HG03460 (cell line): ENCODE results near the gene SH2B2.
"Not testable (repeated sequence)": the region's sequence is repeated elsewhere in the genome, so short reads cannot be mapped to it uniquely, and the experiment has no call there.

Experiments used
- ATAC-seq: cut with Tn5 transposase; IDR thresholded peaks from one replicate; pipeline ENCODE4 v1.9.1; 2021; ENCODE audit not compliant: unreplicated experiment

Gene SH2B2

GRCh38 chr7:102303669-102304422 is 17.2 kb downstream of the SH2B2 start:
- ATAC-seq: no peak

- ATAC-seq: no peak
Measured at GRCh38 chr7:102304668-102305067, 18.0 kb downstream of the SH2B2 start.

GRCh38 chr7:102305414-102306268 is 19.0 kb downstream of the SH2B2 start:
- ATAC-seq: peak; percentile 35

- ATAC-seq: peak; percentile 74
Measured at GRCh38 chr7:102306916-102307677, 20.4 kb downstream of the SH2B2 start.

- no peak for ATAC-seq
Measured at GRCh38 chr7:102310414-102310815, 23.7 kb downstream of the SH2B2 start.

- ATAC-seq: no peak
Measured at GRCh38 chr7:102312317-102312716, 25.6 kb downstream of the SH2B2 start.

GRCh38 chr7:102313997-102314780 is 27.5 kb downstream of the SH2B2 start:
- ATAC-seq: no peak

GRCh38 chr7:102317231-102318059 is 30.8 kb downstream of the SH2B2 start:
- no peak for ATAC-seq

GRCh38 chr7:102318482-102318971 is 31.9 kb downstream of the SH2B2 start:
- ATAC-seq: no peak

- ATAC-seq: no peak
Measured at GRCh38 chr7:102319671-102320070, 33.0 kb downstream of the SH2B2 start.

GRCh38 chr7:102320181-102320580 is 33.5 kb downstream of the SH2B2 start:
- no peak for ATAC-seq

GRCh38 chr7:102320601-102321350 is 34.1 kb downstream of the SH2B2 start:
- ATAC-seq: no peak

- no peak for ATAC-seq
Measured at GRCh38 chr7:102321351-102322201, 34.9 kb downstream of the SH2B2 start.

GRCh38 chr7:102322202-102322715 is 35.6 kb downstream of the SH2B2 start:
- no peak for ATAC-seq

GRCh38 chr7:102323914-102324195 is 37.2 kb downstream of the SH2B2 start:
- no peak for ATAC-seq

- ATAC-seq: not testable (repeated sequence)
Measured at GRCh38 chr7:102325106-102325505, 38.4 kb downstream of the SH2B2 start.

GRCh38 chr7:102326157-102326889 is 39.7 kb downstream of the SH2B2 start:
- no peak for ATAC-seq
